Measurements from ENCODE around the gene ODC1. TPM values are rescaled to one million over a fixed set of nuclear protein-coding genes. Genes with fewer than 3 reads are reported as not detected.

The ODC1 gene
- total RNA-seq, 1 donor from 2014 or later = 235 TPM

DNA sequence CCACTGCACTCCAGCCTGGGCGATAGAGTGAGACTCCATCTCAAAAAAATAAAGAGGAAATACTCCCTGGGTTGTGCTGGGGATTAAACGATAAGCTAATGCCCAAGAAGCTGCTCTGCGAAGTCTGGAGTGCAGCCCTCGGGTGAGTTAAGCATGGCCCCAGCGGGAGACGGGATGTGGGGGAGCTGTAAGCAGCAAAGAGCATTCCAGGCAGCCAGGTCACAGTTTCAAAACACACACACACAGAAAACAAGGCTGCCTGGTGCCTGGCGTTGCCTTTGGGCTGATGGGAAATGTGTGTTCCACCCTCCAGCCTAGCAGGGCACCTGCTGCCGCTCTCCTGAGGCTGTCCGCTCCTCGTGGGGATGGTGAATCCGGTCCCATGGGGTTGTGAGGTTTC, 24.1 kb downstream of the ODC1 start:
- DNase-seq (ENCODE audit: low spot score) = no peak
- intact Hi-C loops (cut with micrococcal nuclease) = no loop called here
- no peaks in the 10 kb centered on the region for H3K9me3 Mint-ChIP-seq
- peaks cover 5% of the 10 kb centered on the region for H3K36me3 Mint-ChIP-seq (ENCODE audit: low read depth)
- no peak overlapping the region for H3K4me3 Mint-ChIP-seq
- no peaks in the 10 kb centered on the region for H3K4me1 Mint-ChIP-seq (ENCODE audit: low read depth)
- no peak overlapping the region for H3K27ac Mint-ChIP-seq
- no peaks in the 10 kb centered on the region for H3K27me3 Mint-ChIP-seq (ENCODE audit: insufficient read depth)

- Mint-ChIP-seq H3K27ac (no peak overlapping the region), H3K27me3 (ENCODE audit: insufficient read depth) (no peaks in the 10 kb centered on the region), H3K9me3 (no peaks in the 10 kb centered on the region), H3K4me3 (no peak overlapping the region), H3K36me3 (ENCODE audit: low read depth) (peaks cover 2% of the 10 kb centered on the region), H3K4me1 (ENCODE audit: low read depth) (peaks cover 4% of the 10 kb centered on the region)
- intact Hi-C loops (cut with micrococcal nuclease) = no loop called here
- no peak for DNase-seq (ENCODE audit: low spot score)
Observed at GRCh38 chr2:10423400-10423774, 24.7 kb downstream of the ODC1 start.

- no peak overlapping the region for H3K27ac Mint-ChIP-seq
- no peak for DNase-seq (ENCODE audit: low spot score)
- peaks cover 5% of the 10 kb centered on the region for H3K4me1 Mint-ChIP-seq (ENCODE audit: low read depth)
- intact Hi-C loops (cut with micrococcal nuclease) = no loop called here
- H3K36me3 Mint-ChIP-seq (ENCODE audit: low read depth) = peaks cover 2% of the 10 kb centered on the region
- H3K4me3 Mint-ChIP-seq = no peak overlapping the region
- no peaks in the 10 kb centered on the region for H3K9me3 Mint-ChIP-seq
- H3K27me3 Mint-ChIP-seq (ENCODE audit: insufficient read depth) = no peaks in the 10 kb centered on the region
Observed at GRCh38 chr2:10422732-10423399, 25.3 kb downstream of the ODC1 start.

- peaks cover 5% of the 10 kb centered on the region for H3K4me1 Mint-ChIP-seq (ENCODE audit: low read depth)
- no peaks in the 10 kb centered on the region for H3K9me3 Mint-ChIP-seq
- no peak overlapping the region for H3K27ac Mint-ChIP-seq
- intact Hi-C loops (cut with micrococcal nuclease) = no loop called here
- no peak overlapping the region for H3K4me3 Mint-ChIP-seq
- H3K27me3 Mint-ChIP-seq (ENCODE audit: insufficient read depth) = no peaks in the 10 kb centered on the region
- H3K36me3 Mint-ChIP-seq (ENCODE audit: low read depth) = peaks cover 2% of the 10 kb centered on the region
- DNase-seq (ENCODE audit: low spot score) = no peak
Observed at GRCh38 chr2:10422251-10422650, 25.9 kb downstream of the ODC1 start.

DNA sequence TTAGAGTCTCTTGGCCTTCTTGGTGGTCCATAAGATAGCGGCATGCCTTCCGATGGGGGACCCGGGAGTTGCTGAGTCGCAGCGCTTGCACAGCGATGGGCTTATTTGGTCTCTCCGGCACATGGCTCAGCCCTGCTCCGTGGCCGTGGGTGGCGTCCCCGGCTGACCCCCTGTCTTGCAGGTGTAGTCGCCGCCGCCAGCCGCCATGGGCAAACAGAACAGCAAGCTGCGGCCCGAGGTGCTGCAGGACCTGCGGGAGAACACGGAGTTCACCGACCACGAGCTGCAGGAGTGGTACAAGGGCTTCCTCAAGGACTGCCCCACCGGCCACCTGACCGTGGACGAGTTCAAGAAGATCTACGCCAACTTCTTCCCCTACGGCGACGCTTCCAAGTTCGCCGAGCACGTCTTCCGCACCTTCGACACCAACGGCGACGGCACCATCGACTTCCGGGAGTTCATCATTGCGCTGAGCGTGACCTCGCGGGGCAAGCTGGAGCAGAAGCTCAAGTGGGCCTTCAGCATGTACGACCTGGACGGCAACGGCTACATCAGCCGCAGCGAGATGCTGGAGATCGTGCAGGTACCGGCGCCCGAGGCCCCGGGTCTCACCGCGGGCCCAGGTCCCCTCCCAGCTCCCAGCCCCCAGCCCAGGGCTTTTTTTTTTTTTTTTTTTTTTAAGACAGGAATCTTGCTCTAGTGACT, 28.4 kb downstream of the ODC1 start:
- Mint-ChIP-seq H3K27ac (no peak overlapping the region), H3K27me3 (ENCODE audit: insufficient read depth) (no peaks in the 10 kb centered on the region), H3K4me3 (no peak overlapping the region), H3K9me3 (no peaks in the 10 kb centered on the region), H3K4me1 (ENCODE audit: low read depth) (peaks cover 5% of the 10 kb centered on the region), H3K36me3 (ENCODE audit: low read depth) (no peaks in the 10 kb centered on the region)
- DNase-seq (ENCODE audit: low spot score) = no peak
- intact Hi-C loops (cut with micrococcal nuclease) = no loop called here

GRCh38 chr2:10417551-10418335, 30.4 kb downstream of the ODC1 start:
- no peaks in the 10 kb centered on the region for H3K9me3 Mint-ChIP-seq
- peaks cover 7% of the 10 kb centered on the region for H3K4me1 Mint-ChIP-seq (ENCODE audit: low read depth)
- H3K27me3 Mint-ChIP-seq (ENCODE audit: insufficient read depth) = no peaks in the 10 kb centered on the region
- no peak for DNase-seq (ENCODE audit: low spot score)
- H3K27ac Mint-ChIP-seq = no peak overlapping the region
- H3K4me3 Mint-ChIP-seq = no peak overlapping the region
- no peaks in the 10 kb centered on the region for H3K36me3 Mint-ChIP-seq (ENCODE audit: low read depth)
- intact Hi-C loops (cut with micrococcal nuclease) = no loop called here

DNA sequence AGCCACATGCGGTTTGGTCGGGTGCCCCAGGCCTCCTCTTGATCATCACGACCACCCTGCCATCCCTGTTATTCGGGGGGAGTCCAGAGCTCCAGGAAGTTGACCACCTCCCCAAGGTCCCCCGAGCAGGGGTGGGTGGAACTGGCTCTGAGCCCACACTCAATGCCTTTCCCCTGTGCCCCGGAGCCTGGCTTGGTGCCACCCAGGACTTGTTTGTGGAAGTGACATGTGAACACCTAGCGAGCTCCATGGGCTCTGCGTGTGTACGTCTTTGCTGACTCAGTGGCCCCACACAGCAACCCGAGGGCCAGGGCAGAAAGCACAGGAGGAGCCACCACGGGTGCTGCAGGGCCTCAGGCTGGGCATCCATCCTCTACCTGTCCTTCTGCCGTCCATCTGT, 32.5 kb downstream of the ODC1 start:
- DNase-seq (ENCODE audit: low spot score) = no peak

DNA sequence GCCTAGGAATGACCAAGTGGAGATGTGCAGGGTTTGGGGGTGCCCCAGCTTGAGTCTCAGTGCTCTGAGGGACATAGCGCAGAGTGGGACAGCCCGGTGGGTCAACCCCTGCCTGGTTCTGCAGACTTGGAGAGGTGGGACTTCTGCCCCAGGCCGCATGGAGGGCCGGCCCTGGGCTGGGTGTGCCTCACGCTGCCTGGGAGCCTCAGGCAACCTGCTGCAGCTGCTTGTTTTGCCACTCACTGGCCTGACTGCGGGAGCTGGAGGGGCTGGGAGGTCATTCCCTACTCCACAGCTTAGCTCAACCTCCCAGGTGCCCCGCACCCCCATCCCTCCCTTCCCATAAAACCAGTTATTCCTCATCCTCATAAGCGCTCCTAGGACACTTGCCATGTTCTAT, 33.1 kb downstream of the ODC1 start:
- no peak for DNase-seq (ENCODE audit: low spot score)
- H3K36me3 Mint-ChIP-seq (ENCODE audit: low read depth) = peaks cover 4% of the 10 kb centered on the region
- intact Hi-C loops (cut with micrococcal nuclease) = no loop called here
- H3K27ac Mint-ChIP-seq = no peak overlapping the region
- no peaks in the 10 kb centered on the region for H3K9me3 Mint-ChIP-seq
- no peak overlapping the region for H3K4me3 Mint-ChIP-seq
- peaks cover 24% of the 10 kb centered on the region for H3K4me1 Mint-ChIP-seq (ENCODE audit: low read depth)
- no peaks in the 10 kb centered on the region for H3K27me3 Mint-ChIP-seq (ENCODE audit: insufficient read depth)

More for the DNA sequence above, 32.5 kb downstream of the ODC1 start:
- peaks cover 2% of the 10 kb centered on the region for H3K36me3 Mint-ChIP-seq (ENCODE audit: low read depth)
- H3K27ac Mint-ChIP-seq = no peak overlapping the region
- no peak overlapping the region for H3K4me3 Mint-ChIP-seq
- peaks cover 18% of the 10 kb centered on the region for H3K4me1 Mint-ChIP-seq (ENCODE audit: low read depth)
- H3K9me3 Mint-ChIP-seq = no peaks in the 10 kb centered on the region
- intact Hi-C loops (cut with micrococcal nuclease) = no loop called here
- H3K27me3 Mint-ChIP-seq (ENCODE audit: insufficient read depth) = no peaks in the 10 kb centered on the region

- Mint-ChIP-seq H3K27ac (no peak overlapping the region), H3K27me3 (ENCODE audit: insufficient read depth) (no peaks in the 10 kb centered on the region), H3K4me1 (ENCODE audit: low read depth) (peaks cover 25% of the 10 kb centered on the region), H3K36me3 (ENCODE audit: low read depth) (peaks cover 4% of the 10 kb centered on the region), H3K4me3 (no peak overlapping the region), H3K9me3 (no peaks in the 10 kb centered on the region)
- intact Hi-C loops (cut with micrococcal nuclease) = no loop called here
- no peak for DNase-seq (ENCODE audit: low spot score)
Observed at GRCh38 chr2:10414591-10414990, 33.5 kb downstream of the ODC1 start.

- H3K36me3 Mint-ChIP-seq (ENCODE audit: low read depth) = peaks cover 4% of the 10 kb centered on the region
- H3K4me3 Mint-ChIP-seq = no peak overlapping the region
- H3K27me3 Mint-ChIP-seq (ENCODE audit: insufficient read depth) = no peaks in the 10 kb centered on the region
- no peak overlapping the region for H3K27ac Mint-ChIP-seq
- H3K9me3 Mint-ChIP-seq = no peaks in the 10 kb centered on the region
- intact Hi-C loops (cut with micrococcal nuclease) = no loop called here
- peaks cover 29% of the 10 kb centered on the region for H3K4me1 Mint-ChIP-seq (ENCODE audit: low read depth)
- no peak for DNase-seq (ENCODE audit: low spot score)
Observed at GRCh38 chr2:10413991-10414451, 34.1 kb downstream of the ODC1 start.

GRCh38 chr2:10413503-10413902, 34.6 kb downstream of the ODC1 start:
- Mint-ChIP-seq H3K27ac (no peak overlapping the region), H3K4me1 (ENCODE audit: low read depth) (peaks cover 32% of the 10 kb centered on the region), H3K4me3 (no peak overlapping the region), H3K9me3 (no peaks in the 10 kb centered on the region), H3K27me3 (ENCODE audit: insufficient read depth) (no peaks in the 10 kb centered on the region), H3K36me3 (ENCODE audit: low read depth) (peaks cover 4% of the 10 kb centered on the region)
- intact Hi-C loops (cut with micrococcal nuclease) = no loop called here
- no peak for DNase-seq (ENCODE audit: low spot score)

DNA sequence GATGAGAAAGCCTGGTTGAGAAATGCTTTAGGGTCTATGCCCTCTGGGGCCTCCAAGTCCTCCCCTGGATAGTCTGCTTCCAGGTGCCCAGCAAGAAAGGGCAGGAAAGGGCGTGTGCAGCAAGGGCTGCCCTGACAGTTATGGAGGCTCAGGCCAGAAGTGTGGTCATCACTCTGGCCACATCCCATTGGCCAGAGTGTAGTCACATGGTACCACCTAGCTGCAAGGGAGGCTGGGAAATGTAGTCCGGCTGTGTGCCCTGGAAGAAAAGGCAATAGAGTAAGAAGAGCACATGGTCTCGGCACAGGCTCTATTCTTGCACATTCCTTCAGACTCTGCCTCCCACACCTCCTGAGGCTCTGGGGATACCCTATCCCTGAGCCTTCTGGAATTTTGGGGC, 35.7 kb downstream of the ODC1 start:
- no peaks in the 10 kb centered on the region for H3K27me3 Mint-ChIP-seq (ENCODE audit: insufficient read depth)
- no peaks in the 10 kb centered on the region for H3K9me3 Mint-ChIP-seq
- H3K4me3 Mint-ChIP-seq = no peak overlapping the region
- H3K36me3 Mint-ChIP-seq (ENCODE audit: low read depth) = peaks cover 4% of the 10 kb centered on the region
- peaks cover 41% of the 10 kb centered on the region for H3K4me1 Mint-ChIP-seq (ENCODE audit: low read depth)
- intact Hi-C loops (cut with micrococcal nuclease) = no loop called here
- peak; percentile 26 for DNase-seq (ENCODE audit: low spot score)
- H3K27ac Mint-ChIP-seq = peak overlapping the region; percentile 34

- Mint-ChIP-seq H3K36me3 (ENCODE audit: low read depth) (peaks cover 7% of the 10 kb centered on the region), H3K9me3 (no peaks in the 10 kb centered on the region)
Observed at GRCh38 chr2:10411557-10411956, 36.6 kb downstream of the ODC1 start.

More at GRCh38 chr2:10411557-10411956, 36.6 kb downstream of the ODC1 start:
- H3K27me3 Mint-ChIP-seq (ENCODE audit: insufficient read depth) = no peaks in the 10 kb centered on the region
- peaks cover 49% of the 10 kb centered on the region for H3K4me1 Mint-ChIP-seq (ENCODE audit: low read depth)
- intact Hi-C loops (cut with micrococcal nuclease) = no loop called here
- no peak overlapping the region for H3K4me3 Mint-ChIP-seq
- H3K27ac Mint-ChIP-seq = no peak overlapping the region
- DNase-seq (ENCODE audit: low spot score) = no peak

Measured in activated T-helper 1 cell treated with anti-CD3 and anti-CD28 coated beads, Interleukin-12 subunit alpha, Interleukin-12 subunit beta, Interleukin-2, Interleukin-4 antibody, amounts not matched to agents 30 ng/mL and 10 ng/mL and 1 ng/mL, durations not matched to agents 14 hours and 24 hours and 36 hours (primary cell).